CD4-positive, alpha-beta T cell treated with Interleukin-2 at 100 ng/mL for 4 hours (primary cell): ENCODE measurements around the gene CACNA2D3.

Source experiments
- DNase-seq: peaks from one replicate; pipeline ENCODE4 v3.0.0-alpha.2; 2020; ENCODE audit warnings: low spot score

The CACNA2D3 gene

DNA sequence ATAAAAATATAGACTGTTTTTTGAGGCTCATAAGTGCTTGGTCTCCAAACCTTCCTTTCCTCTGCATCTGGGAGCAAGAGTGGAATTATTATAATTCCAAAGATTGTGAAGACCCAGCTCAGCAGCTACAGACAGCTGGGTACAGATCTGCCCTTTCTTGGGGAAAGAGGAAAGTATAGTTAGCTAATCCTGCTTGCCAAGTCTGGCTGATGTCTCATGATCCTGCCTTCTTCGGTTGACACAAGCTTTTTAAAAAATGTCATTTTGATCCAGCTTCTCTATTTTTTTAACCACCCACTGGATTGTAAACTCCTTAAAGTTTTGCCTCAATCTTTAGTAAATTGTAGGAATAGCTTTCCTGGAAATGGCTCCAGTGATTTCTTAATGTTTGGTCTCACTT lies 624.4 kb downstream of the CACNA2D3 start:
- no peak for DNase-seq

GRCh38 chr3:54755756-54756155 lies 633.4 kb downstream of the CACNA2D3 start:
- no peak for DNase-seq

DNA sequence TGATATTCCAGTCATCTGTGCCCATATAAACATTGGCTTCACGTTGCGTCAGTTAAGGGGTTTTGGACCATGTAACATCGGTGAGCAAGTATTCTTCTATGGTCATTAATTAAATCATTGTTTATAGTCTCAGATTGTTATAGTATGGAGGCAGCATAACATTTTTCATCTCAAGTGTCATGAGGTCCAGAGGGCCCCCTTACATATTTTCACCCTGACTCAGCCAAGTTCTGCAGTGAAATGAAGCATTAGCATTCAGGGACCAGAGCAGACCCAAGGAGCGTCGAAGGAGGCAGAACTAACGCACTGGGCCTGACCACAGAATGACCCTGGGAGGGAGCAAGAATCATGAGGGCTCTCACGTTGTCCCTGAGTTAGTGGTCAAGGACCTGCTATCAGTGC lies 634.0 kb downstream of the CACNA2D3 start:
- DNase-seq: no peak

GRCh38 chr3:54758461-54758860 lies 636.1 kb downstream of the CACNA2D3 start:
- DNase-seq: no peak

- DNase-seq: no peak
Observed at GRCh38 chr3:54759166-54759565, 636.8 kb downstream of the CACNA2D3 start.

GRCh38 chr3:54760201-54760600 lies 637.8 kb downstream of the CACNA2D3 start:
- DNase-seq: no peak

GRCh38 chr3:54761637-54762036 lies 639.3 kb downstream of the CACNA2D3 start:
- DNase-seq: no peak

DNA sequence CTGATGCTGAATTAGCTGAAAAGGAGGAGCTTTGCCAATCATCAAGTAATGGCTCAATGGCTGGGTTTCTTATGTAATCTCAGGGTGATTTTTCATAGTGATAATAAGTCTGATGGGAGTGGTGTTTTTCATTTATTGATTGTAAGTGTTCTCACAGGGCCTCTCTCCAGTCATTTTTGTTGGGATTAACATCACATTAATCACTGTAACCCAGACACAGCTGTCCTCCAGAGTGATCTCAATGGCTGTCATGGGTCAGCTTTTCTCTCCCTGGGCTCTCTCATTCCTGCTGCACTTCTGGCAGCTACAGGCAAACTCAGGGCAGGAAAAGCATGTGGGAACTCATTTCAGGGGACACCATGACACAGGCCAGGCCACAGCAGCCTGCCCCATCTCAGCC lies 642.6 kb downstream of the CACNA2D3 start:
- no peak for DNase-seq

- no peak for DNase-seq
Observed at GRCh38 chr3:54771050-54771449, 648.7 kb downstream of the CACNA2D3 start.

DNA sequence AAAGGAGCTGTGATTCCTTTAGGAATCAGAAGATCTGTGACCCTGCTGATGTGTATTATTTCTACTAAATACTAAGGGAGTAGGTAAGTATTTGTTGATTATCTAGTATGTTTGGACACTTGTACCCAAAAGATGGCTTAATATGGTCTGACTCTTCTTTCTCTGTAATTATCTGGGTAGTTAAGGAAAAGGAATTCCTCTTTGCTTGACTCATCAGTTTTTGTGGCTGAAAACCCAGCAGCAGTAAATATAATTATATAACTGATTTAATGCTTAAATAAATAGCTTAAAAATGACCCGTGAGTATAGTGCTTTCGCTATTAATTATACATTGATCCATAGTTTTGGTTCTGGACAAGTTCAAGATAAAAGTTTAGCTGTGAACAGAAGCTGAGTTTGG lies 649.7 kb downstream of the CACNA2D3 start:
- no peak for DNase-seq

DNA sequence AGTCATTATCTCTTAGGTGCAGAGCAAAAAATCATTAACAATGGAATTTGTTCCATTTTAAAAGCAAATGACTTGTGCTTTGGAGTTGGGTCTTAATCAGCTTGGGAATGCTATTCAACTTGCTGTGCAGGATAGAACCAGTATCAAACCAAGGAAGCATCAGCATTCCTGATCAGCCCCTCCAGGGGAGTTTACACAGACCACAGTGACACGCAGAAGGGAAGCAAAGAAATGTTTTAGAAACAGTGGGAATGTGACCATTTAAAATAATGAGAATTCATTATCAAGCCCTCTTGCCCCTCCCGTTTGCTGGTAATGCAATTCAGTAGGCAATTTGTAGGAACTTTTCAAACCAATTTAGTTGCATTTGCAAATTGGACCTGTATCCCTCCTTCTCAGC lies 650.4 kb downstream of the CACNA2D3 start:
- DNase-seq: no peak

GRCh38 chr3:54773271-54773670 lies 650.9 kb downstream of the CACNA2D3 start:
- no peak for DNase-seq

DNA sequence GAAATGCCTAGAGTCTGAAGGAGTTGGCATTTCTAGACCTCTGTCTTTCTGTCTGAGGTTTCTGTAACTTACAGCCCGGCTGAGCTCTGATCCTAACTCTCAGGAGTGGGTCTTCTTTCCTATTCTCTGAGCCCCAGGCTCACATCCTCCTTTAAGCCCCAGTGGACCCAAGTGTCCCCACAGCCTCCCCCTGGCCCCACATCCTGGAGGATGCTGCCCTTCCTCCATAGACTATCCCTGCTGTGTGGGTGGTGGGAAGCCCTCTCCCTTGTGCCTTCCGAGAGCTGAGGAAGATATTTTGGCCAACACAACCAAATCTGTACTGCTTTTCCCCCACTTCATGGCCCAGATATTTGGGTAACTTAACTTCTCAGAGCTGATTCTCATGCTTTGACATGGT lies 654.2 kb downstream of the CACNA2D3 start:
- DNase-seq: no peak

DNA sequence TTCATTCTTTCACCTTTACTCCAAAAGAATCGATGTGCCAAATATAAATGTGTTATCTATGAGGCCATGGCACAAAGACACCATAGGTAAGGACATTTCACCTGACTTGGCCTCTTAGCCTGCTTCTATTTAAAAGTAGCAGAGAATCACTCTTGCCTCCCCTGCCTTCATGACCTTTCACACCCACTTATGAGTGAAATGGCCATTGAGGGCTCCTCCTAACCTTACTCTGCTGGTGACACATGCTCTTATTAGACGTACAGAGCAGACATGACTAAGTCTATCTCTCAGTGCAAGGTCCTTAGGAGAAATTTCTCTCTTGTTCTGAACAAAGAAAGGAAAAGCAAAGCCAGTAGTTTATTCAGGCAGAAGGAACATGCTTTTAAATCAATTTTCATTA lies 654.8 kb downstream of the CACNA2D3 start:
- no peak for DNase-seq

DNA sequence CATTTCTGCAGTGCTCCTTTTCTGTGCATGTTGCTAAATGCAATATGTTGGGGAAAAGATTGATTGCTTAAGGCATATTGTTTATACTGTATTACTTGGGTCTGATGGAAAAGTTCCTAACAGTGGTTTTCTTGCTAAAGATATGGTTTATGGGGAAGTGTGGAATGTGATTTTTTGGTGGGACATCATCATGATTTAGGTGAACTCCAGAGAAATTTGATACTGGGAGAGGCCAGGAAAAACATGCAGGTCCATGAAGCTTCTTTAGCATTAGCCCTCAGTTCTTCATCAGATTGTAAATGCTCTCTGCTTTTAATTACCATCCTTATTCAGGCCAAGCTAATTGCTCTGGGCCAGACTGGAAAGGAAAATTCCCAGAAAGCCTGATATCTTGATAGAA lies 658.0 kb downstream of the CACNA2D3 start:
- no peak for DNase-seq

DNA sequence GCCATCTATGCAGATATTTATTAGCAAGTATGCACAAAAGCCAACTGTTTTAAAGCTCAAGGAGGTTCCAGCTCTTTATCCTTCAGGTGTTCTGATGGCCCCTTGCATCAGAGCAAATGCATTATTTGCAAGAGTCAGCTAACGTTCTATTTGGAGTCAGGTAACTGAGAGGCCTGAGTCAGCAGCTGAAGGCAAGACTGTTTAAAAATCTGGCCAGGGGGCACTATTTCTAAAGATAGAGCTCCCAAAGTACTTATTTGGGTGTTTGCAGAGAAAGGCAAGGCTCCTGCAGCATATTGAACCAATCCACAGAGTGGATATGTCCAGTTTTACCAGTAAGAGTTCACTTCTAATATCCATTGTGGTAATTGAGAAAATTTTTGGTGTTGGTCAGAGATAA lies 659.4 kb downstream of the CACNA2D3 start:
- no peak for DNase-seq

DNA sequence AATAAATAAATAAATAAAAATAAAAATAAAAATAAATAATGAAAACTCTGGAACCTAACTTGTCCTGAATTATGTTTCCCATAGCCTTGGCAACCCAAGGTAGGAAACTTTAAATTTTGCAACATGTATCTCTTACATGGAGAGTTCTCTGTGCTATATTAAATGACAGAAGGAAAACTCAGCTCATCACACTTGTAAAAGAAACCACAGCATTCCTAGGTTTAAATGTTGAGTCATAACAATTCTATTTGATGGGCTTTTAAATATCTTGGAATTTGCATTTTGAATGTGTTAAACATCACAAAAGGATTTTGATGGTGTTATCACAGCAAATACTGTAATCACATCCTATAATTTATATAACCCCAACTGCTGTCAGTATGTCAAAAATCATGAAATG lies 661.3 kb downstream of the CACNA2D3 start:
- no peak for DNase-seq

DNA sequence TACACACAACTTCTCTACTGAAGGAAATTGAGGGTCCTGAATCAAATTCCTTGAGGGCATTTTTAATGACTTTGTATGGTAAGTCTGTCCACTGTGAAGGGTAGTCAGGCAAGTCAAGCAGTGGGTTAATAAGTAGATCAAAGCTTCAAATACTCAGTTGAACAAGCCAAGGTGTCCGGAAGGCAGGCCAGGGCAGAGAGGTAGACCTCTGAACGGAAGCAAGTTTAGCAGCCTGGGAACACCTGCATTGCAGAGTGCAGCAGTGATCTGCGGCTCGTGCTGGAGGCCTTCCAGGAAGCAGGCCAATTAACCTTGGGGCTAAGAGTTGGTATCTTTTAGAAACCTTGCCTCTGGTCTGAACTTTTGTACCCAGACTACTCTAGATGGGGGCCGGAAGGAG lies 661.7 kb downstream of the CACNA2D3 start:
- no peak for DNase-seq

DNA sequence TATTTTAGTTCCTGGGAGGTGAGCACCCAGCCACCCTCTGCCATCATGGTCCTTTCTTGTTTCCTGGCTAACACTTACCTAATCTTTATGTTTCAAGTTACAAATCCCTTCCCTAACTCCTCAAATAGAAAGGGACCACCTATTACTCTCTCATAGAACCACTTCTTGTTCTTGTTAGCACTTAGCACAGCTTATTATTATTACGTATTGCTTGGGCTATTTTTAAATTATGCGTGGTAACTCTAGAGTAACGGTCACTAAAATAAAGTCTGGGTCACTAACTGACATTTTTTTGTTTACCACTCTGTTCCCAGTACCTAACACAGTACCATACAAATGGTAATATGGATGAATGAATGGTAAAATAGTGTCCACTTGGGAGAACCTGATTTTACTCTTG lies 663.6 kb downstream of the CACNA2D3 start:
- no peak for DNase-seq

- no peak for DNase-seq
Observed at GRCh38 chr3:54790051-54790450, 667.7 kb downstream of the CACNA2D3 start.

DNA sequence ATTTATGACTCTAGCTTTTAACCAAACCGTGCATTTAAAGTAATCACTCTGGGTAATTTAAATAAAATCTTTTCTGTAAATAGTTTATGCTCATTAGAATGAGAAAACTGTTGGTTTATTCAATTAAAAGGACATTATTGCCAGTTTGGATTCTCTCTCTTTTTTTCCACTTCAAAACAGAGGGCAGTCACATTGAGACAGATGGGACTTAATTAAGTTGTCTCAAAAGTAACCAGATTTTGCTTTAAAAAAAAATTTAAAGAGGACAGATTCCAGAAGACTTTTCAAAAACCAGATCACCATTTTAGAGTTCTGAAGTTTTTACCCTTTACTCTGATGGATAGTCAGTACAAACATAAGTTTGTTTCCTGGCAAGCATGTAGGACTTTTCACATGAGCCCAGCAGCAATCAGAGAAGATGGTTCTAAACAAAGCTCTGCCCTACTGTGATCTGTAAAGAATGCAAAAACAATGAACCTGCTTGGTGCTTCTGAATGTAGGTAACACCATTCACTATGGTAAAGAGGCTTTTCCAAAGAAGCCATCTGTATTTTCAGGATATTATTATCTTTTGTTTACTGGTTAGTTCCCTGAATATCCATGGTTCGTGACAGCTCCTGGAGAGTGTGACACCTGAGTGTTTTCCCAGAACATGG lies 669.3 kb downstream of the CACNA2D3 start:
- DNase-seq: no peak

DNA sequence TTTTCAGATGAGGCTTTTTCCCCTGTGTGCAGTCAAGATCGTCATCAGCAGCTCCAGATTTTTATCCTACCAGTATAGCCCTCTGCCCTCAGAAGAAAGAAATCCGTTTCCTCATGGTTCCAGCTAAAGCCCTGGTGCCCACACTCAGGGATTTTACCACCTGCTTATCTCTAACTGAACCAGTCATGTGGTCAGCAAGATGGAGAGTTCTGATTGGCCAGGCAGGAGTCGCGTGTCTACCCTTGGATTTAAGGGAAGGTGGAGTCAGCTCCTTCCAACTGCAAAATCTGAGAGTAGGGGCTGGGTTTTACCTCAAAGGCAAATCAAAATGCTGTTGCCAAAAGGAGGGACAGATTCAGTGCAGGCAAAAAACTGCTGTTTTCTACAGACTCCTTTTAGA lies 670.2 kb downstream of the CACNA2D3 start:
- DNase-seq: no peak

DNA sequence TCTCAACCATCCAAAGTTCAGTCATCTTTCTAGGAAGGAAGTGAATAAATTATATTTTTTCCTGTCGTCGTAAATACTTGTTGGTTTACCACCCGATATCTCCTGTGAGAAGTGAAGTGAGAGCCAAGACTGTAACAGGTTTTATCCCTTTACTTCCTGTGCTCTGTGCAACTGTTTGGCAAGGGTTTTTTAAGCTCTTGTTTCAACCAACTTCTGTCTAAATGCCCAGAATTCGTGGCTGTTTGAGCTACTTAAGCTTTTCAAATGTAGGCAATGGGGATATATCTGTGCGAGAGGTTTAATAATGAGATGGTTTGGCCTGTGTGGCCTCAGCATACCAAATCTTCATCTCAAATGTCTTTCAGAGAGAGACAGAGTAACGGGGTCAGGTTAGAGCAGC lies 670.8 kb downstream of the CACNA2D3 start:
- DNase-seq: no peak

DNA sequence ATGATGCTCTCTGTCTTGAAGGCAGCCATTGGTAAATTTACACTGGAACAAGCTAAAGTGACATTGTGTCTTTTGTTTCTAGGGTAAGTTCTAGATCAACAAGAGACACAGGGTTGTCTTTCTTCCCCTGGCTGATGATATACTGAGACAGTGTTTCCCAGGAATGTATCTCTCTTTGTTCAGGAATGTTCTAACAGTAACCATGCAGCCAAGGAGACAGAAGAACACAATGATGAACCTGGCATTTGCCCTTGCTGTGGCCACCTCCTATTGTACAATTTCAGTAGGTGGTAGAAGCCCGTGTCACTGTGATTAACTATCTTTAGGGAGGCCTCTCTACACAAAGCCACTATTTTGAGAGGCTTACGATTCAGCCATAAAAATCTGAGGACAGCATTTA lies 674.8 kb downstream of the CACNA2D3 start:
- no peak for DNase-seq

DNA sequence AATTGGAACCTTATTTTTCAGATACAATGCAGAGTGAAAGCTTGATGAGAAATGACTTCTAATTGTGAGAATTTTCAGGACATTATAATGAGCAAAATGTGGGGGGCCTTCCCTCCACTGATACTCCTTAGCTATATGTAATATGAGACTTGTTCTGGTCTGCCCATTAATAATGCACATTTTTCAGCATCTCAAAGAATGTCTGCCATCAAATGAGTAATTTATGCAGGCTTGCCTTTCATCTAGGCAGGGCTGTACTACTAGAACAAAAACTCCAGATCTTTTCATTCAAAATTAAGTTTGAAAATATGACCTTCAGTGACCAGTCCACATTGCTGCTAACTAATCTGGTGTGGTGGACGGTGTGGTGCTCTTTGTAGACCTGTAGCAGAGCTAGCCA lies 678.1 kb downstream of the CACNA2D3 start:
- no peak for DNase-seq
